ENCODE measurements around the gene HLF. TPM values are rescaled to one million over a fixed set of nuclear protein-coding genes. Genes with fewer than 3 reads are reported as not detected.

The HLF gene
- total RNA-seq, 1 donor from 2014 or later, result 0.51 TPM

GRCh38 chr17:55334881-55335540, 70.3 kb downstream of the HLF start:
- Mint-ChIP-seq H3K4me1 (ENCODE audit: unreplicated experiment) (no peaks in the 10 kb centered on the region), H3K4me3 (ENCODE audit: unreplicated experiment) (no peak overlapping the region), H3K27me3 (ENCODE audit: unreplicated experiment) (peaks cover 21% of the 10 kb centered on the region), H3K27ac (ENCODE audit: unreplicated experiment) (no peak overlapping the region), H3K36me3 (ENCODE audit: unreplicated experiment) (no peaks in the 10 kb centered on the region), H3K9me3 (ENCODE audit: unreplicated experiment) (no peaks in the 10 kb centered on the region)
- TF ChIP-seq CTCF (IDR thresholded peaks at IDR 0.05), result no peak
- DNase-seq (ENCODE audit: extremely low spot score, unreplicated experiment), result peak; percentile 46

GRCh38 chr17:55335625-55336024, 70.9 kb downstream of the HLF start:
- no peak overlapping the region for H3K27ac Mint-ChIP-seq (ENCODE audit: unreplicated experiment)
- no peaks in the 10 kb centered on the region for H3K36me3 Mint-ChIP-seq (ENCODE audit: unreplicated experiment)
- peak; percentile 21 for DNase-seq (ENCODE audit: extremely low spot score, unreplicated experiment)
- no peaks in the 10 kb centered on the region for H3K4me1 Mint-ChIP-seq (ENCODE audit: unreplicated experiment)
- peaks cover 21% of the 10 kb centered on the region for H3K27me3 Mint-ChIP-seq (ENCODE audit: unreplicated experiment)
- H3K4me3 Mint-ChIP-seq (ENCODE audit: unreplicated experiment), result no peak overlapping the region
- no peak for TF ChIP-seq CTCF (IDR thresholded peaks at IDR 0.05)
- H3K9me3 Mint-ChIP-seq (ENCODE audit: unreplicated experiment), result no peaks in the 10 kb centered on the region

DNA sequence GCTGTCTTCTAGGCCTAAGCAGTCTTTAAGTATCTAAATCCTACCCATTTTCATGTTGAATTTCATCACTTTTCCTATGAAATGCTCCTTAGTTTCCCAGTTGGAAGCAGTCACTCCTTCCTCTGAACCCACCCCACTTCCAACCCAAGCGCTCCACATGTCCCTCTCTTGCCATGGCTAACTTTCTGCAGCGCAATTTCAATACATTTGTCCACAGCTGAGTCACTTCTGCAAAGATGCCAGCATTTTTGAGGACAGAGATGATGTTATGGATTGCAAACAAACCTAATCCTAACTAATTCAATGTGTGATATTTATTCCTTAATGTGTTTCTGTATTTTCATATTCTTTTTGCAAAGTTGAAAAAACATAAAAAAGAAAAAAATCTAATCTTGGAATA, 71.7 kb downstream of the HLF start:
- Mint-ChIP-seq H3K36me3 (ENCODE audit: unreplicated experiment) (no peaks in the 10 kb centered on the region), H3K9me3 (ENCODE audit: unreplicated experiment) (no peaks in the 10 kb centered on the region), H3K4me1 (ENCODE audit: unreplicated experiment) (no peaks in the 10 kb centered on the region), H3K27ac (ENCODE audit: unreplicated experiment) (no peak overlapping the region), H3K4me3 (ENCODE audit: unreplicated experiment) (no peak overlapping the region), H3K27me3 (ENCODE audit: unreplicated experiment) (peaks cover 21% of the 10 kb centered on the region)
- no peak for TF ChIP-seq CTCF (IDR thresholded peaks at IDR 0.05)
- peak; percentile 10 for DNase-seq (ENCODE audit: extremely low spot score, unreplicated experiment)

GRCh38 chr17:55340176-55340575, 75.4 kb downstream of the HLF start:
- Mint-ChIP-seq H3K9me3 (ENCODE audit: unreplicated experiment) (no peaks in the 10 kb centered on the region), H3K27me3 (ENCODE audit: unreplicated experiment) (peaks cover 25% of the 10 kb centered on the region), H3K36me3 (ENCODE audit: unreplicated experiment) (no peaks in the 10 kb centered on the region), H3K27ac (ENCODE audit: unreplicated experiment) (no peak overlapping the region), H3K4me3 (ENCODE audit: unreplicated experiment) (no peak overlapping the region), H3K4me1 (ENCODE audit: unreplicated experiment) (no peaks in the 10 kb centered on the region)
- no peak for DNase-seq (ENCODE audit: extremely low spot score, unreplicated experiment)
- TF ChIP-seq CTCF (IDR thresholded peaks at IDR 0.05), result no peak

DNA sequence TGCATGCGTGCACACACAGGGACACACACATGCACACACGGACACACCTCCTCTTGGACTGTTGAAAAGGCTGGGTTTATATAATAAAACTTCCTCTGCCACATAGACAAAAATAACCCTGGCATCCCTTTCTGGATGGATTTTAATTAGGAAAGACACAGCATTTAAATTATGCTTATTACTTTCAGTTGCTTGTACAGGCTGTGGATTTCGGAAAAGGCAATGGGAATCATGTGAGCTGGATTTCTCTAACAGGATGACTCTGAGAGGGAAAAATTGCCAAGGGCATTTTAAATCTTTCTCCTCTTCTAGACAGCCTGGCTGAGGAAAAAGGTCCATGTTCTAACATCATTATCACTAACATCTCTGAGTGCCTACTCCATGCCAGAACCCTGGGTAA, 75.9 kb downstream of the HLF start:
- H3K27me3 Mint-ChIP-seq (ENCODE audit: unreplicated experiment), result peaks cover 25% of the 10 kb centered on the region
- no peak for DNase-seq (ENCODE audit: extremely low spot score, unreplicated experiment)
- H3K27ac Mint-ChIP-seq (ENCODE audit: unreplicated experiment), result no peak overlapping the region
- H3K36me3 Mint-ChIP-seq (ENCODE audit: unreplicated experiment), result no peaks in the 10 kb centered on the region
- H3K4me3 Mint-ChIP-seq (ENCODE audit: unreplicated experiment), result no peak overlapping the region
- H3K9me3 Mint-ChIP-seq (ENCODE audit: unreplicated experiment), result peaks cover 3% of the 10 kb centered on the region
- H3K4me1 Mint-ChIP-seq (ENCODE audit: unreplicated experiment), result no peaks in the 10 kb centered on the region
- no peak for TF ChIP-seq CTCF (IDR thresholded peaks at IDR 0.05)

Measured in osteocyte (in vitro differentiated cells).